ENCODE results near the gene CFAP43. TPM values are rescaled to one million over a fixed set of nuclear protein-coding genes. Genes with fewer than 3 reads are reported as not detected.

Gene CFAP43
- total RNA-seq, 1 experiment from 2014 or later = 0.44 TPM

GRCh38 chr10:104120903-104121484 lies 111.2 kb downstream of the CFAP43 start:
- intact Hi-C loops (cut with micrococcal nuclease) = loop anchor here (1.0 to 5.0 kb wide), 3 partner anchors 11 to 154 kb away; partner anchors contain the start of gene SLK
- ATAC-seq = peak; percentile 51
- CTCF ChIA-PET = interaction anchor here (0.5 to 0.6 kb wide), 5 partner anchors 40 to 373 kb away, joined by 3 to 10 read pairs (median 4); no protein-coding TSS in a partner anchor

GRCh38 chr10:104120512-104120902 lies 111.7 kb downstream of the CFAP43 start:
- H3K9ac ChIP-seq (ENCODE audit: low read length) = peak overlapping the region; percentile 99
- H3K9me3 ChIP-seq (ENCODE audit: low read length) = no peaks in the 10 kb centered on the region
- H3K4me2 ChIP-seq (ENCODE audit: low read length) = peak overlapping the region; percentile 95
- CTCF ChIA-PET = interaction anchor here (0.6 kb wide), 4 partner anchors 39 to 373 kb away, joined by 3 to 10 read pairs (median 4); no protein-coding TSS in a partner anchor
- H3K36me3 ChIP-seq (ENCODE audit: low read depth, low read length) = no peaks in the 10 kb centered on the region
- no peak for ATAC-seq
- peak overlapping the region; percentile 99 for H3K27ac ChIP-seq (ENCODE audit: low read length)
- intact Hi-C loops (cut with micrococcal nuclease) = loop anchor here (1.0 to 5.0 kb wide), 3 partner anchors 10 to 153 kb away; partner anchors contain the start of gene SLK
- no peak for DNase-seq
- H3K9me2 ChIP-seq (replicated peaks; ENCODE audit: low read length) = no peaks in the 10 kb centered on the region
- peak overlapping the region; percentile 60 for H2AFZ ChIP-seq (ENCODE audit: low read length)
- no peaks in the 10 kb centered on the region for H3K27me3 ChIP-seq (ENCODE audit: low read length)
- peaks cover 8% of the 10 kb centered on the region; the same call in 1 of the 2 replicates for H3K79me2 ChIP-seq (ENCODE audit: low read length)
- H4K20me1 ChIP-seq (ENCODE audit: low read length) = no peaks in the 10 kb centered on the region
- no peak for TF ChIP-seq EZH2 (IDR thresholded peaks at IDR 0.05; ENCODE audit: low read length, unreplicated experiment)
- no peak for TF ChIP-seq EZH2phosphoT487 (IDR thresholded peaks at IDR 0.05; ENCODE audit: borderline replicate concordance, low read length)
- TF ChIP-seq CTCF (conservative IDR thresholded peaks at IDR 0.05; ENCODE audit: low read depth, low read length) = no peak
- peak overlapping the region; percentile 81; the same call in 1 of the 2 replicates for H3K4me3 ChIP-seq (ENCODE audit: low read length)
- H3K4me1 ChIP-seq (ENCODE audit: insufficient read depth, low read length) = peaks cover 51% of the 10 kb centered on the region
- peaks cover 3% of the 10 kb centered on the region for H3F3A ChIP-seq (ENCODE audit: low read length, unreplicated experiment)
- POLR2A ChIA-PET (ENCODE audit: unreplicated experiment) = interaction anchor here (0.6 to 0.8 kb wide), 5 partner anchors 27 to 266 kb away, joined by 4 to 16 read pairs (median 11); no protein-coding TSS in a partner anchor
- BruUV-seq (replicated peaks) = no TSS peak

More at GRCh38 chr10:104120903-104121484, 111.2 kb downstream of the CFAP43 start:
- Histone ChIP-seq H3F3A (ENCODE audit: low read length, unreplicated experiment) (peaks cover 3% of the 10 kb centered on the region), H4K20me1 (ENCODE audit: low read length) (no peaks in the 10 kb centered on the region), H3K4me1 (ENCODE audit: insufficient read depth, low read length) (peaks cover 51% of the 10 kb centered on the region), H3K9me2 (replicated peaks; ENCODE audit: low read length) (no peaks in the 10 kb centered on the region), H3K9me3 (ENCODE audit: low read length) (no peaks in the 10 kb centered on the region), H3K79me2 (ENCODE audit: low read length) (peaks cover 8% of the 10 kb centered on the region; the same call in 1 of the 2 replicates), H2AFZ (ENCODE audit: low read length) (peak overlapping the region; percentile 60), H3K4me2 (ENCODE audit: low read length) (peak overlapping the region; percentile 95), H3K4me3 (ENCODE audit: low read length) (peak overlapping the region; percentile 81), H3K27ac (ENCODE audit: low read length) (peak overlapping the region; percentile 99), H3K9ac (ENCODE audit: low read length) (peak overlapping the region; percentile 99), H3K27me3 (ENCODE audit: low read length) (no peaks in the 10 kb centered on the region), H3K36me3 (ENCODE audit: low read depth, low read length) (no peaks in the 10 kb centered on the region)
- TSS peak; percentile 87 for BruUV-seq (replicated peaks)
- POLR2A ChIA-PET (ENCODE audit: unreplicated experiment) = interaction anchor here (0.6 to 1.0 kb wide), 7 partner anchors 11 to 266 kb away, joined by 3 to 16 read pairs (median 10); no protein-coding TSS in a partner anchor
- DNase-seq = peak; percentile 93
- TF ChIP-seq EZH2 (IDR thresholded peaks at IDR 0.05; ENCODE audit: low read length, unreplicated experiment) (no peak), CTCF (conservative IDR thresholded peaks at IDR 0.05; ENCODE audit: low read depth, low read length) (no peak), EZH2phosphoT487 (IDR thresholded peaks at IDR 0.05; ENCODE audit: borderline replicate concordance, low read length) (no peak)

All from PC-3 (cell line).